Lung (tissue), 12 donors: ENCODE results near the gene VASH1. TPM values are rescaled to one million over a fixed set of nuclear protein-coding genes. Genes with fewer than 3 reads are reported as not detected.

Experiments
- ATAC-seq: fragments of 200-7000 bp; cut with Tn5 transposase; one replicate; pipeline ENCODE4 v1.9.1; 2020; ENCODE audit warnings: moderate number of reproducible peaks; ENCODE audit not compliant: insufficient read depth, low FRiP score
- DNase-seq, 3 donors: peaks; one replicate each; pipeline ENCODE4 v3.0.0-alpha.2; 2013 to 2017
- H3K27ac ChIP-seq, 2 donors: one replicate each; pipeline ENCODE4 v1.5.1; 2013; ENCODE audit warnings: mild to moderate bottlenecking in 2 of 2, moderate library complexity in 2 of 2, control low read depth in 1 of 2, inconsistent platforms in 1 of 2, low read depth in 1 of 2, low read length in 1 of 2
- H3K27me3 ChIP-seq, 3 donors: one replicate each; pipeline ENCODE4 v1.5.1; 2013; ENCODE audit warnings: low read length in 2 of 3; ENCODE audit not compliant: control insufficient read depth in 3 of 3, insufficient read depth in 3 of 3
- H3K36me3 ChIP-seq, 4 donors: one replicate each; pipeline ENCODE4 v1.5.1; 2013; ENCODE audit warnings: low read length in 4 of 4, mild to moderate bottlenecking in 1 of 4, moderate library complexity in 1 of 4; ENCODE audit not compliant: control insufficient read depth in 4 of 4, insufficient read depth in 4 of 4
- H3K4me1 ChIP-seq, 5 donors: one replicate each; pipeline ENCODE4 v1.5.1; 2013; ENCODE audit warnings: low read length in 5 of 5, mild to moderate bottlenecking in 2 of 5, moderate library complexity in 1 of 5; ENCODE audit not compliant: control insufficient read depth in 5 of 5, insufficient read depth in 5 of 5
- H3K4me3 ChIP-seq: one replicate; pipeline ENCODE4 v1.5.1; 2013; ENCODE audit warnings: mild to moderate bottlenecking, control low read depth, moderate library complexity
- H3K9ac ChIP-seq, 2 donors: one replicate each; pipeline ENCODE4 v1.5.1; 2013; ENCODE audit warnings: low read length in 2 of 2, control low read depth in 1 of 2; ENCODE audit not compliant: insufficient read depth in 1 of 2
- H3K9me3 ChIP-seq, 4 donors: one replicate each; pipeline ENCODE4 v1.5.1; 2013; ENCODE audit warnings: low read length in 3 of 4, mild to moderate bottlenecking in 1 of 4, moderate library complexity in 1 of 4; ENCODE audit not compliant: control insufficient read depth in 4 of 4, insufficient read depth in 3 of 4
- CTCF ChIP-seq: IDR thresholded peaks from 2 replicates; pipeline ENCODE4 v1.5.1; 2012; ENCODE audit warnings: mild to moderate bottlenecking; ENCODE audit errors: control extremely low read depth, extremely low read depth
- WGBS, 2 donors: extraction: QIAGEN DNeasy Blood & Tissue Kit; methylation state at CpG; one replicate each; pipeline ENCODE4 v1.1.7; 2013; 5-methylcytosine and 5-hydroxymethylcytosine counted together
- polyA plus RNA-seq, 2 donors: library from polyadenylated mRNA; stranded (reverse); fragments of 200-250 nt; gene quantifications; one replicate each; pipeline ENCODE4 v1.2.1, GENCODE V29; 2013
- total RNA-seq, 2 donors: library from RNA; depleted of rRNA in 1 of 2; stranded (reverse); fragments of >200 nt in 1 of 2; gene quantifications; one replicate each; pipeline ENCODE4 v1.2.1, GENCODE V29; 2014 to 2021
- donor health status: control.
- donor health status: control.
- donor health status: Bipolar disorder and iron deficiency.
- donor health status: healthy.
- donor health status: DM: yes; HTN: yes; CAD: no.

The VASH1 gene
- total and polyA plus RNA-seq, 4 donors: 10.5 to 25.4 (median 18.0) TPM

DNA sequence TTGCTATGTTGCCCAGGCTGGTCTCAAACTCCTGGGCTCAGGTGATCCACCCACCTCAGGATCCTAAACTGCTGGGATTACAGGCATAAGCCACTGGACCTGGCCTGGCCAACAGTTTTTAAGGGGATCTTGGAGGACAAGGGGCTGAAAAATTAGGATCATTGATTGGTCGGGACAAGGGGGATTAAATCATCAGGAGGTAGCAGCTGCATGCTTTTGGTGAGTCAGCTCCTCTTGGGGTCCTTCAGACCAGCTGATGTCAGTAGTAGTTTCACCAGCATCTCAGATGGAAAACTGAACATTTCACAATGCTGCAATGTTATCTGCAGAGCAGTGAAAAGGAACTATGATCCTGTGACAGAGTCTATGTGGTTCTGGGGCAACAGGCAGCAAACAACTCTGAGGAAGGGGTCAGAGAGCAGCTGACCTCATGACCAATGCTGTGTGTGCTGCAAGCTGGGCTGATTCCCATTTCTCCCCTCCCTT is 71.3 kb downstream of the VASH1 start:
- H3K36me3 ChIP-seq: peaks cover 0 to 1% (median 0%) of the 10 kb centered on the region in 4 donors
- H3K27me3 ChIP-seq: no peaks in the 10 kb centered on the region
- no peak for DNase-seq
- H3K27ac ChIP-seq: peak overlapping the region in 1 of 2 donors; percentile 21
- no peak overlapping the region for H3K9ac ChIP-seq
- H3K4me1 ChIP-seq: peaks cover 0 to 2% (median 0%) of the 10 kb centered on the region in 5 donors
- whole genome bisulfite sequencing, 2 donors: 56 to 66% methylated on average over 1 of the region's 1 CpG
- no peak overlapping the region for H3K4me3 ChIP-seq
- no peak for TF ChIP-seq CTCF
- H3K9me3 ChIP-seq: no peaks in the 10 kb centered on the region
- ATAC-seq: no peak

Other genes starting within 250 kb of the VASH1 start
- gene ANGEL1, start 51.4 kb downstream of the VASH1 start, total RNA-seq: 10 to 100 TPM; 19.5 to 20.4 TPM
- gene ANGEL1, start 51.4 kb downstream of the VASH1 start, polyA plus RNA-seq: 10 to 100 TPM; 10.4 to 10.5 TPM
- gene LRRC74A, start 64.9 kb downstream of the VASH1 start, total RNA-seq: not detected
- gene LRRC74A, start 64.9 kb downstream of the VASH1 start, polyA plus RNA-seq: not detected